ENCODE results near the gene ZNF784. TPM values are rescaled to one million over a fixed set of nuclear protein-coding genes. Genes with fewer than 3 reads are reported as not detected.

The ZNF784 gene
- total and polyA plus RNA-seq, 10 of the 15 experiments (the other 5 are each of a cell fraction or from before 2014, with no cell fraction given), result 0.10 to 5.2 (median 1.8) TPM

DNA sequence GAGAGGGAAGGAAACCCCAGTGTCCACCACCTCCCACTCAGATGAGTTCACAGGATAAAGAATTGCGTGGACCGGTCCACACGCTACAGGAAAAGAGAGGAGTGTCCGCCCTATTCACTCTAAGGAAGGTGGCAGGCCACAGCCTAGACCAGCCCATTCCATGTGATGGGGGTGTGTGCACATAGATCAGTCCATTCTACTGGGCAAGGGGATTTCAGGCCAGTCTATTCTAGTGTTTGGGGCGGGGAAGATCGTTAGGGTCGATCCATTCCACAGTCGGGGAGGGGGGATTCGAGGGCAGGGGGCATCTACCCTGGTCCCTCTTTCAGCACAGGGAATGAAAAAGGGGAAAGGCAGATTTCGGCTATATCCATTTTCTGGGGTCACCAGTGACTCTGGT is 32.8 kb downstream of the ZNF784 start:
- in situ Hi-C loops (cut with MboI) (no loop called here), intact Hi-C loops (cut with micrococcal nuclease; ENCODE audit: unreplicated experiment) (no loop called here)
- peaks cover 0 to 8% of the 10 kb centered on the region in 2 experiments; a peak in 1 of 4 replicates for H3K36me3 ChIP-seq (ENCODE audit: control insufficient read depth in 2 of 2, insufficient read depth in 2 of 2, low read length in 1 of 2)
- peaks cover 2% of the 10 kb centered on the region; the same call in 2 of the 3 replicates for H3K9me3 ChIP-seq (replicated peaks; ENCODE audit: control insufficient read depth, insufficient read depth, low read length)
- 95% methylated on average over 10 of the region's 10 CpGs for WGBS (ENCODE audit: insufficient coverage, insufficient replicate concordance, low lambda C conversion rate, missing lambda C conversion rate)
- no peak for DNase-seq (ENCODE audit: low read depth, low spot score)
- POLR2A ChIA-PET, result no interaction called here
- SMC1A ChIA-PET (ENCODE audit: uncharacterized antibody, unreplicated experiment), result no interaction called here
- H3K4me1 ChIP-seq (ENCODE audit: control insufficient read depth, insufficient read depth, low read length), result peaks cover 5% of the 10 kb centered on the region
- CTCF ChIA-PET, result no interaction called here
- no peak overlapping the region for H3K9ac ChIP-seq (ENCODE audit: control insufficient read depth, insufficient read depth, low read length)
- H3K4me2 ChIP-seq (ENCODE audit: control insufficient read depth, insufficient read depth), result no peak overlapping the region
- no peak for FAIRE-seq
- H3K4me3 ChIP-seq, result no peak overlapping the region
- RAD21 ChIA-PET (ENCODE audit: unreplicated experiment), result no interaction called here
- TF ChIP-seq BCL11A (IDR thresholded peaks at IDR 0.05; ENCODE audit: low read depth, low read length) (no peak), POLR2AphosphoS5 (IDR thresholded peaks at IDR 0.05; ENCODE audit: low read length) (no peak)
- TF ChIP-seq, protein P1, sequence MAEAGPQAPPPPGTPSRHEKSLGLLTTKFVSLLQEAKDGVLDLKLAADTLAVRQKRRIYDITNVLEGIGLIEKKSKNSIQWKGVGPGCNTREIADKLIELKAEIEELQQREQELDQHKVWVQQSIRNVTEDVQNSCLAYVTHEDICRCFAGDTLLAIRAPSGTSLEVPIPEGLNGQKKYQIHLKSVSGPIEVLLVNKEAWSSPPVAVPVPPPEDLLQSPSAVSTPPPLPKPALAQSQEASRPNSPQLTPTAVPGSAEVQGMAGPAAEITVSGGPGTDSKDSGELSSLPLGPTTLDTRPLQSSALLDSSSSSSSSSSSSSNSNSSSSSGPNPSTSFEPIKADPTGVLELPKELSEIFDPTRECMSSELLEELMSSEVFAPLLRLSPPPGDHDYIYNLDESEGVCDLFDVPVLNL (IDR thresholded peaks at IDR 0.05; ENCODE audit: low read depth, low read length), result no peak
- H2AFZ ChIP-seq (ENCODE audit: control insufficient read depth, low read depth, low read length), result no peak overlapping the region
- H3K79me2 ChIP-seq (ENCODE audit: control insufficient read depth, insufficient read depth, low read length), result no peaks in the 10 kb centered on the region
- H4K20me1 ChIP-seq (ENCODE audit: control insufficient read depth, insufficient read depth), result no peaks in the 10 kb centered on the region
- no TSS peak for BruUV-seq (replicated peaks)
- no peaks in the 10 kb centered on the region for H3K27me3 ChIP-seq (replicated peaks in 1 of 2; ENCODE audit: control insufficient read depth in 2 of 2, insufficient read depth in 2 of 2, low read length in 1 of 2)
- ATAC-seq, result no peak
- H3K27ac ChIP-seq (ENCODE audit: control insufficient read depth, insufficient read depth), result no peak overlapping the region

DNA sequence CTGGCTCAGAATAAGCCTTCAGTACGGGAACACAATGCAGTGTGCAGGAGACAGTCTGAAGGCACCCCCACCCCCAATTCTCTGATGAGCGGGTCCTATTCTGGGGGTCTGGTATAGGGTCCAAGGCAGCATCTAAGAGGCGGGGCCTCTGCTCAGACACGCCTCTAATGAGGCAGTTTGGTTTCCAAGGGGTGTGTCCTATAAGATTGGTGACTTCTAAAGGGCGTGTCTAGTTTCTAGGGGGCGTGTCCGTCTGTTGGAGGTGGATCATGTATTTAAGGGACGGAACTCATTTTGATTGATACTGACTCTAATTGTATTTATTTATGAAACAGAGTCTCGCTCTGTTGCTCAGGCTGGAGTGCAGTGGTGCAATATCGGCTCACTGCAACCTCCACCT is 33.7 kb downstream of the ZNF784 start:
- Histone ChIP-seq H3K79me2 (ENCODE audit: control insufficient read depth, insufficient read depth, low read length) (no peaks in the 10 kb centered on the region), H4K20me1 (ENCODE audit: control insufficient read depth, insufficient read depth) (no peaks in the 10 kb centered on the region), H3K9ac (ENCODE audit: control insufficient read depth, insufficient read depth, low read length) (no peak overlapping the region), H3K27me3 (replicated peaks in 1 of 2; ENCODE audit: control insufficient read depth in 2 of 2, insufficient read depth in 2 of 2, low read length in 1 of 2) (no peaks in the 10 kb centered on the region), H3K4me1 (ENCODE audit: control insufficient read depth, insufficient read depth, low read length) (peaks cover 5% of the 10 kb centered on the region), H3K4me2 (ENCODE audit: control insufficient read depth, insufficient read depth) (no peak overlapping the region), H3K4me3 (no peak overlapping the region), H3K9me3 (replicated peaks; ENCODE audit: control insufficient read depth, insufficient read depth, low read length) (peaks cover 2% of the 10 kb centered on the region; the same call in 2 of the 3 replicates), H2AFZ (ENCODE audit: control insufficient read depth, low read depth, low read length) (no peak overlapping the region), H3K27ac (ENCODE audit: control insufficient read depth, insufficient read depth) (no peak overlapping the region), H3K36me3 (ENCODE audit: control insufficient read depth in 2 of 2, insufficient read depth in 2 of 2, low read length in 1 of 2) (peaks cover 0 to 7% of the 10 kb centered on the region in 2 experiments; a peak in 1 of 4 replicates)
- TF ChIP-seq POU2F2 (IDR thresholded peaks at IDR 0.05; ENCODE audit: borderline replicate concordance, low read depth, low read length), result no peak
- no peak for TF ChIP-seq TARDBP (IDR thresholded peaks at IDR 0.05; ENCODE audit: borderline replicate concordance)
- TF ChIP-seq RELA (IDR thresholded peaks at IDR 0.05; ENCODE audit: borderline replicate concordance, partially characterized antibody), result no peak
- no peak for TF ChIP-seq LARP7 (IDR thresholded peaks at IDR 0.05)
- no peak for TF ChIP-seq KLF5 (IDR thresholded peaks at IDR 0.05; ENCODE audit: partially characterized antibody)
- TF ChIP-seq, protein P2, sequence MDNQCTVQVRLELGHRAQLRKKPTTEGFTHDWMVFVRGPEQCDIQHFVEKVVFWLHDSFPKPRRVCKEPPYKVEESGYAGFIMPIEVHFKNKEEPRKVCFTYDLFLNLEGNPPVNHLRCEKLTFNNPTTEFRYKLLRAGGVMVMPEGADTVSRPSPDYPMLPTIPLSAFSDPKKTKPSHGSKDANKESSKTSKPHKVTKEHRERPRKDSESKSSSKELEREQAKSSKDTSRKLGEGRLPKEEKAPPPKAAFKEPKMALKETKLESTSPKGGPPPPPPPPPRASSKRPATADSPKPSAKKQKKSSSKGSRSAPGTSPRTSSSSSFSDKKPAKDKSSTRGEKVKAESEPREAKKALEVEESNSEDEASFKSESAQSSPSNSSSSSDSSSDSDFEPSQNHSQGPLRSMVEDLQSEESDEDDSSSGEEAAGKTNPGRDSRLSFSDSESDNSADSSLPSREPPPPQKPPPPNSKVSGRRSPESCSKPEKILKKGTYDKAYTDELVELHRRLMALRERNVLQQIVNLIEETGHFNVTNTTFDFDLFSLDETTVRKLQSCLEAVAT (IDR thresholded peaks at IDR 0.05), result no peak
- TF ChIP-seq MXI1 (IDR thresholded peaks at IDR 0.05; ENCODE audit: low read depth, low read length), result no peak
- TF ChIP-seq, protein P3, sequence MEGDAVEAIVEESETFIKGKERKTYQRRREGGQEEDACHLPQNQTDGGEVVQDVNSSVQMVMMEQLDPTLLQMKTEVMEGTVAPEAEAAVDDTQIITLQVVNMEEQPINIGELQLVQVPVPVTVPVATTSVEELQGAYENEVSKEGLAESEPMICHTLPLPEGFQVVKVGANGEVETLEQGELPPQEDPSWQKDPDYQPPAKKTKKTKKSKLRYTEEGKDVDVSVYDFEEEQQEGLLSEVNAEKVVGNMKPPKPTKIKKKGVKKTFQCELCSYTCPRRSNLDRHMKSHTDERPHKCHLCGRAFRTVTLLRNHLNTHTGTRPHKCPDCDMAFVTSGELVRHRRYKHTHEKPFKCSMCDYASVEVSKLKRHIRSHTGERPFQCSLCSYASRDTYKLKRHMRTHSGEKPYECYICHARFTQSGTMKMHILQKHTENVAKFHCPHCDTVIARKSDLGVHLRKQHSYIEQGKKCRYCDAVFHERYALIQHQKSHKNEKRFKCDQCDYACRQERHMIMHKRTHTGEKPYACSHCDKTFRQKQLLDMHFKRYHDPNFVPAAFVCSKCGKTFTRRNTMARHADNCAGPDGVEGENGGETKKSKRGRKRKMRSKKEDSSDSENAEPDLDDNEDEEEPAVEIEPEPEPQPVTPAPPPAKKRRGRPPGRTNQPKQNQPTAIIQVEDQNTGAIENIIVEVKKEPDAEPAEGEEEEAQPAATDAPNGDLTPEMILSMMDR (IDR thresholded peaks at IDR 0.05 in 2 of 3, conservative IDR thresholded peaks at IDR 0.05 in 1 of 3; ENCODE audit: control insufficient read depth in 2 of 3, extremely low read depth in 1 of 3, insufficient read depth in 1 of 3, low read depth in 3 of 3, low read length in 3 of 3), result no peak
- no peak for TF ChIP-seq NFYB (IDR thresholded peaks at IDR 0.05; ENCODE audit: insufficient read depth, low read depth, low read length)
- TF ChIP-seq ETV6 (conservative IDR thresholded peaks at IDR 0.05 in 1 of 2, IDR thresholded peaks at IDR 0.05 in 1 of 2; ENCODE audit: borderline replicate concordance in 1 of 2, low read depth in 1 of 2), result no peak
- TF ChIP-seq POLR2AphosphoS5 (IDR thresholded peaks at IDR 0.05; ENCODE audit: low read length), result no peak
- TF ChIP-seq ZSCAN29 (IDR thresholded peaks at IDR 0.05), result no peak
- POLR2A ChIA-PET, result no interaction called here
- ATAC-seq (no peak), DNase-seq (ENCODE audit: low read depth, low spot score) (no peak), FAIRE-seq (no peak)
- RAD21 ChIA-PET (ENCODE audit: unreplicated experiment), result no interaction called here
- BruUV-seq (replicated peaks), result no TSS peak
- CTCF ChIA-PET, result no interaction called here
- SMC1A ChIA-PET (ENCODE audit: uncharacterized antibody, unreplicated experiment), result no interaction called here
- WGBS (ENCODE audit: insufficient coverage, insufficient replicate concordance, low lambda C conversion rate, missing lambda C conversion rate), result 90% methylated on average over 10 of the region's 10 CpGs
- in situ Hi-C loops (cut with MboI), result no loop called here
- intact Hi-C loops (cut with micrococcal nuclease; ENCODE audit: unreplicated experiment), result no loop called here
